ENCODE measurements around the gene BCAR3.

BCAR3 gene

GRCh38 chr1:93546162-93546863 is 135.3 kb downstream of the BCAR3 start:
- DNase-seq (ENCODE audit: low spot score), result no peak

- no peak for DNase-seq (ENCODE audit: low spot score)
These were observed 139.2 kb downstream of the BCAR3 start for GRCh38 chr1:93542398-93542797.

- no peak for DNase-seq (ENCODE audit: low spot score)
These were observed 140.6 kb downstream of the BCAR3 start for GRCh38 chr1:93541045-93541444.

- DNase-seq (ENCODE audit: low spot score), result no peak
These were observed 143.7 kb downstream of the BCAR3 start for GRCh38 chr1:93537924-93538323.

GRCh38 chr1:93537396-93537795 is 144.2 kb downstream of the BCAR3 start:
- DNase-seq (ENCODE audit: low spot score), result no peak

GRCh38 chr1:93533677-93534076 is 148.0 kb downstream of the BCAR3 start:
- no peak for DNase-seq (ENCODE audit: low spot score)

GRCh38 chr1:93532780-93533378 is 148.8 kb downstream of the BCAR3 start:
- DNase-seq (ENCODE audit: low spot score), result no peak

- DNase-seq (ENCODE audit: low spot score), result no peak
These were observed 150.4 kb downstream of the BCAR3 start for GRCh38 chr1:93531193-93531592.

- DNase-seq (ENCODE audit: low spot score), result no peak
These were observed 153.2 kb downstream of the BCAR3 start for GRCh38 chr1:93528412-93528811.

GRCh38 chr1:93526431-93526830 is 155.2 kb downstream of the BCAR3 start:
- no peak for DNase-seq (ENCODE audit: low spot score)

- no peak for DNase-seq (ENCODE audit: low spot score)
These were observed 156.2 kb downstream of the BCAR3 start for GRCh38 chr1:93525431-93525830.

- DNase-seq (ENCODE audit: low spot score), result no peak
These were observed 158.9 kb downstream of the BCAR3 start for GRCh38 chr1:93522721-93523120.

- no peak for DNase-seq (ENCODE audit: low spot score)
These were observed 160.0 kb downstream of the BCAR3 start for GRCh38 chr1:93521618-93522017.

GRCh38 chr1:93519199-93519829 is 162.3 kb downstream of the BCAR3 start:
- DNase-seq (ENCODE audit: low spot score), result no peak

GRCh38 chr1:93518516-93518915 is 163.1 kb downstream of the BCAR3 start:
- DNase-seq (ENCODE audit: low spot score), result no peak

GRCh38 chr1:93516164-93516563 is 165.5 kb downstream of the BCAR3 start:
- DNase-seq (ENCODE audit: low spot score), result no peak

All from globus pallidus (tissue), 1 donor.